ENCODE results near the gene STX17. TPM values are rescaled to one million over a fixed set of nuclear protein-coding genes. Genes with fewer than 3 reads are reported as not detected.

Gene STX17
- total RNA-seq, 1 experiment from 2014 or later = 24.6 TPM

- TF ChIP-seq CEBPB (IDR thresholded peaks at IDR 0.05; ENCODE audit: low read depth) = no peak
- TF ChIP-seq RAD21 (IDR thresholded peaks at IDR 0.05; ENCODE audit: low read depth) = no peak
- TF ChIP-seq EZH2phosphoT487 (IDR thresholded peaks at IDR 0.05; ENCODE audit: borderline replicate concordance) = no peak
Observed at GRCh38 chr9:99978221-99978620, 71.8 kb downstream of the STX17 start (continued).

- Histone ChIP-seq H3K4me3 (replicated peaks in 1 of 2; ENCODE audit: low read depth in 1 of 2, low read length in 2 of 2) (no peak overlapping the region), H4K20me1 (ENCODE audit: insufficient read depth) (no peaks in the 10 kb centered on the region), H3K4me2 (ENCODE audit: low read length) (no peak overlapping the region), H2AFZ (ENCODE audit: low read depth, low read length, poor library complexity, severe bottlenecking) (no peak overlapping the region), H3K9me2 (ENCODE audit: insufficient read depth) (no peaks in the 10 kb centered on the region), H3K27me3 (ENCODE audit: insufficient read depth, low read length) (no peaks in the 10 kb centered on the region), H3K27ac (ENCODE audit: low read depth, low read length) (no peak overlapping the region), H3K36me3 (ENCODE audit: control insufficient read depth in 1 of 2, insufficient read depth in 2 of 2, low read length in 2 of 2) (no peaks in the 10 kb centered on the region), H3K9ac (ENCODE audit: low read length) (no peak overlapping the region), H3K4me1 (ENCODE audit: control insufficient read depth in 1 of 2, insufficient read depth in 2 of 2, low read length in 2 of 2) (no peaks in the 10 kb centered on the region), H3K9me3 (ENCODE audit: control insufficient read depth in 1 of 2, insufficient read depth in 1 of 2, low read depth in 1 of 2, low read length in 2 of 2) (no peaks in the 10 kb centered on the region), H3K79me2 (ENCODE audit: insufficient read depth, low read length) (no peaks in the 10 kb centered on the region)
- TF ChIP-seq ZBTB33 (IDR thresholded peaks at IDR 0.05; ENCODE audit: extremely low read depth, insufficient replicate concordance, low read length) (no peak), ZFX (IDR thresholded peaks at IDR 0.05) (no peak), CBX3 (IDR thresholded peaks at IDR 0.05; ENCODE audit: low read depth) (no peak), ZNF274 (IDR thresholded peaks at IDR 0.05; ENCODE audit: low read depth, low read length) (no peak), SIN3A (IDR thresholded peaks at IDR 0.05; ENCODE audit: low read depth) (no peak), MAX (IDR thresholded peaks at IDR 0.05) (no peak), EGR1 (IDR thresholded peaks at IDR 0.05; ENCODE audit: low read depth) (no peak), SRF (IDR thresholded peaks at IDR 0.05; ENCODE audit: low read depth) (no peak), POLR2AphosphoS5 (IDR thresholded peaks at IDR 0.05; ENCODE audit: low read depth, low read length) (no peak), POLR2A (IDR thresholded peaks at IDR 0.05; ENCODE audit: borderline replicate concordance, extremely low read depth, insufficient read depth, insufficient read length) (no peak), JUND (IDR thresholded peaks at IDR 0.05) (no peak), ELF1 (IDR thresholded peaks at IDR 0.05; ENCODE audit: borderline replicate concordance, low read depth) (no peak), CEBPB (IDR thresholded peaks at IDR 0.05; ENCODE audit: low read depth) (no peak), YY1 (IDR thresholded peaks at IDR 0.05; ENCODE audit: extremely low read depth, insufficient replicate concordance, low read depth, low read length) (no peak)
- CTCF ChIA-PET = no interaction called here
- DNase-seq (ENCODE audit: low read depth, low spot score) (no peak), ATAC-seq (no peak)
- POLR2A ChIA-PET = no interaction called here
- BruUV-seq (replicated peaks) = no TSS peak
- intact Hi-C loops (cut with micrococcal nuclease) = no loop called here
- RAD21 ChIA-PET (ENCODE audit: low non-redundant PET in 1 of 2, low total read pairs in 2 of 2, uncharacterized antibody in 2 of 2, unreplicated experiment in 2 of 2) = no interaction called here
Observed at GRCh38 chr9:99980598-99980997, 74.1 kb downstream of the STX17 start.
